ENCODE results near the gene OR5AU1. TPM values are rescaled to one million over a fixed set of nuclear protein-coding genes. Genes with fewer than 3 reads are reported as not detected.

The OR5AU1 gene
- total RNA-seq, 2 donors from 2014 or later, result not detected

DNA sequence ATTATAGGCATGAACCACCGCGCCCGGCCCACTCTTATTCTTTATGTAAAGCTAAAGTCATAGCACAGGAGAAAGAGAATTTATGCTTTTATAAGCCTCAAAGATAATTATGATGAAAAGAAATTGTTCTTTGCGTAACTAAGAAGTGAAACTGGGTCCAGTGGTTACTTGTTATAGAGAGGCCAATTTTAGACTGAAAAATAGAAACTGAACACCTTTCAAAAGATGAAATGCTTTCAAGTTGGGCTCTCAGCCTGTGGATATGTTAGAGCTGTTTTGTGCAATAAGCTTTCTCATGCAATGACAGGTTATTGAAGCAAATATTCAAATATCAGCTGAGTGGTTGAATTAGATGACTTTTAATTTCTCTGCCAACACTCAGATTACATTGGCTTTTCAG is 47.1 kb downstream of the OR5AU1 start:
- Histone ChIP-seq H3K27me3 (replicated peaks; ENCODE audit: insufficient read depth) (no peaks in the 10 kb centered on the region), H3K4me3 (no peak overlapping the region), H3K4me1 (replicated peaks) (peaks cover 12% of the 10 kb centered on the region), H3K36me3 (no peaks in the 10 kb centered on the region), H3K27ac (no peak overlapping the region), H3K9me3 (no peaks in the 10 kb centered on the region)
- 97% methylated on average over 4 of the region's 4 CpGs for WGBS
- TF ChIP-seq CTCF (IDR thresholded peaks at IDR 0.05) (no peak), POLR2AphosphoS5 (IDR thresholded peaks at IDR 0.05) (no peak), POLR2A (IDR thresholded peaks at IDR 0.05) (no peak)
- intact Hi-C loops (cut with DNase I), result loop anchor here (10.0 kb wide), 1 partner anchor 276 kb away; the partner anchor contains the start of gene SUPT16H
- no peak for DNase-seq (ENCODE audit: low spot score)

DNA sequence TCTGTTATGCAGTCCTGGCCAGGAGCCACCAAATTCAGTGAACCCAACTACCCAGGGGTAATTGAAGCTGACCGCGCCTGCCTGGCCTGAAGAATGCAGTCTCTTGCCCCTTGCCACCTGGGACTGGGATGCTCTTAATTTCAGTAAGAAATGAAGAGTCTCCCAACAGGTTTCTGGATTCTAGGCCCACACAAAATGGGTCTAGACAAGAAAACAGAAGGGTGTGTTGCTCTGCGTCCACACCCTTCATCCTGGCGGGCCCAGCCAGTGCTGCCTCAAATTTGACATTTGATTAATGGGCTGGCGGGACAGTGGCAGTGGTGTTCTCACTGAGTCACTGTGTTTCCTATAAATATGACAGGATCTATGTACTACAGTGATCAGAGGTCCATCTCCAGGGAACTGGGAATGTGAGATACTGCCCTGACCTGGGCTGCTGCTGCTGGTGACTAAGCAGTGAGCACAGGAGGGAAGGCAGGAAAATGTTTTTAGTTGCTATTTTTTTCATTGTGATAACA is 48.5 kb downstream of the OR5AU1 start:
- no peak overlapping the region for H3K27ac ChIP-seq
- TF ChIP-seq CTCF (IDR thresholded peaks at IDR 0.05) (no peak), POLR2AphosphoS5 (IDR thresholded peaks at IDR 0.05) (no peak), POLR2A (IDR thresholded peaks at IDR 0.05) (no peak)
- peaks cover 12% of the 10 kb centered on the region for H3K4me1 ChIP-seq (replicated peaks)
- no peaks in the 10 kb centered on the region for H3K27me3 ChIP-seq (replicated peaks; ENCODE audit: insufficient read depth)
- intact Hi-C loops (cut with DNase I), result loop anchor here (10.0 kb wide), 1 partner anchor 277 kb away; the partner anchor contains the start of gene SUPT16H
- H3K36me3 ChIP-seq, result no peaks in the 10 kb centered on the region
- WGBS, result 18% methylated on average over 5 of the region's 5 CpGs
- no peak for DNase-seq (ENCODE audit: low spot score)
- H3K4me3 ChIP-seq, result no peak overlapping the region
- no peaks in the 10 kb centered on the region for H3K9me3 ChIP-seq

GRCh38 chr14:21106498-21107282 is 49.2 kb downstream of the OR5AU1 start:
- Histone ChIP-seq H3K36me3 (no peaks in the 10 kb centered on the region), H3K4me1 (replicated peaks) (peaks cover 12% of the 10 kb centered on the region), H3K27me3 (replicated peaks; ENCODE audit: insufficient read depth) (no peaks in the 10 kb centered on the region), H3K27ac (no peak overlapping the region), H3K9me3 (no peaks in the 10 kb centered on the region), H3K4me3 (no peak overlapping the region)
- DNase-seq (ENCODE audit: low spot score), result peak; percentile 79
- intact Hi-C loops (cut with DNase I), result loop anchor here (10.0 kb wide), 1 partner anchor 278 kb away; the partner anchor contains the start of gene SUPT16H
- WGBS, result 14% methylated on average over 11 of the region's 11 CpGs
- TF ChIP-seq POLR2A (IDR thresholded peaks at IDR 0.05) (no peak), CTCF (IDR thresholded peaks at IDR 0.05) (peak; percentile 59 to 90 (median 79)), POLR2AphosphoS5 (IDR thresholded peaks at IDR 0.05) (peak; percentile 56)

GRCh38 chr14:21106176-21106497 is 49.7 kb downstream of the OR5AU1 start:
- intact Hi-C loops (cut with DNase I), result loop anchor here (10.0 kb wide), 1 partner anchor 279 kb away; the partner anchor contains the start of gene SUPT16H
- no peaks in the 10 kb centered on the region for H3K36me3 ChIP-seq
- no peak for DNase-seq (ENCODE audit: low spot score)
- 43% methylated on average over 4 of the region's 4 CpGs for WGBS
- no peaks in the 10 kb centered on the region for H3K9me3 ChIP-seq
- no peak overlapping the region for H3K4me3 ChIP-seq
- peaks cover 12% of the 10 kb centered on the region for H3K4me1 ChIP-seq (replicated peaks)
- no peaks in the 10 kb centered on the region for H3K27me3 ChIP-seq (replicated peaks; ENCODE audit: insufficient read depth)
- no peak for TF ChIP-seq POLR2AphosphoS5 (IDR thresholded peaks at IDR 0.05)
- TF ChIP-seq CTCF (IDR thresholded peaks at IDR 0.05), result no peak
- no peak for TF ChIP-seq POLR2A (IDR thresholded peaks at IDR 0.05)
- no peak overlapping the region for H3K27ac ChIP-seq
